ENCODE data around the gene CHAF1B.

The CHAF1B gene

GRCh38 chr21:36466061-36466511 lies 80.9 kb downstream of the CHAF1B start:
- no peaks in the 10 kb centered on the region for H3K36me3 ChIP-seq (ENCODE audit: insufficient read depth, low read length)
- no peak overlapping the region for H3K4me3 ChIP-seq (ENCODE audit: low read depth in 1 of 2, low read length in 2 of 2)
- no peaks in the 10 kb centered on the region for H3K9me3 ChIP-seq (ENCODE audit: low read length)
- no peaks in the 10 kb centered on the region for H3K27me3 ChIP-seq (ENCODE audit: control insufficient read depth in 1 of 2, insufficient read depth in 2 of 2, low read length in 2 of 2)
- no peak overlapping the region for H3K9ac ChIP-seq (ENCODE audit: low read length)
- H3K4me1 ChIP-seq (ENCODE audit: insufficient read depth, low read length): no peaks in the 10 kb centered on the region
- no peak overlapping the region for H3K27ac ChIP-seq (ENCODE audit: low read depth, low read length)
